HCT116 (cell line): ENCODE results near the gene CTCFL. TPM values are rescaled to one million over a fixed set of nuclear protein-coding genes. Genes with fewer than 3 reads are reported as not detected.

Experiments used
- ATAC-seq: fragments of 200-7000 bp; cut with Tn5 transposase; 2 replicates; pipeline ENCODE4 v1.9.1; 2020; ENCODE audit warnings: mild to moderate bottlenecking, moderate library complexity
- BruUV-seq: library from RNA; stranded (reverse); fragments of 400-500 nt; replicated peaks from 2 replicates; lab custom pipeline; 2021; lab: Mats Ljungman, UMichigan
- CTCF ChIA-PET: fragments of 300-600 bp; sonication (Branson Sonifier 250); formaldehyde crosslinking; loops from one replicate; lab custom pipeline; 2021; ENCODE audit warnings: antibody characterized with exemption; lab: Charles Lee
- POLR2A ChIA-PET: fragments of 300-600, 350-600 bp; sonication (Branson Sonifier 250); formaldehyde crosslinking; loops from one replicate; lab custom pipeline; 2021; ENCODE audit warnings: antibody characterized with exemption; lab: Charles Lee
- RAD21 ChIA-PET, 2 experiments: fragments of 300-600 bp; sonication (Branson Sonifier 250); formaldehyde crosslinking; loops; one replicate each; lab custom pipeline; 2023; ENCODE audit warnings: low total read pairs in 2 of 2; ENCODE audit not compliant: uncharacterized antibody in 2 of 2, unreplicated experiment in 2 of 2, low non-redundant PET in 1 of 2; lab: Charles Lee
- DNase-seq: peaks from one replicate; pipeline ENCODE4 v3.0.0-alpha.2; 2010; ENCODE audit warnings: low read depth, low spot score
- H2AFZ ChIP-seq: fragments of 200-600 bp; shearing (Covaris generic), sonication (generic); 2 replicates; pipeline ENCODE4 v1.6.1; 2017; ENCODE audit warnings: low read depth, mixed run types, mixed read lengths, antibody characterized with exemption, low read length; ENCODE audit not compliant: poor library complexity, severe bottlenecking
- H3K27ac ChIP-seq: 2 replicates; pipeline ENCODE4 v1.5.1; 2012; ENCODE audit warnings: low read depth, low read length
- H3K27me3 ChIP-seq: fragments of 200-600 bp; sonication (generic); 2 replicates; pipeline ENCODE4 v1.6.1; 2016; ENCODE audit warnings: mixed run types, low read length, mixed read lengths; ENCODE audit not compliant: insufficient read depth
- H3K36me3 ChIP-seq, 2 experiments: fragments of 200-500 bp in 1 of 2; fragments of 200-600 bp in 1 of 2; sonication (Bioruptor generic) in 1 of 2; sonication (generic) in 1 of 2; 2 replicates each; pipeline versions ENCODE4 v1.5.1 to v1.6.1; 2014 to 2016; ENCODE audit warnings: low read length in 2 of 2, inconsistent platforms in 1 of 2, mixed read lengths in 1 of 2, mixed run types in 1 of 2; ENCODE audit not compliant: insufficient read depth in 2 of 2, control insufficient read depth in 1 of 2
- H3K4me1 ChIP-seq, 2 experiments: fragments of 200-600 bp in 1 of 2; sonication (generic) in 1 of 2; 2 replicates each; pipeline versions ENCODE4 v1.5.1 to v1.6.1; 2012 to 2017; ENCODE audit warnings: low read length in 2 of 2, inconsistent platforms in 1 of 2, mild to moderate bottlenecking in 1 of 2, mixed read lengths in 1 of 2, mixed run types in 1 of 2, moderate library complexity in 1 of 2; ENCODE audit not compliant: insufficient read depth in 2 of 2, control insufficient read depth in 1 of 2
- H3K4me2 ChIP-seq: fragments of 200-600 bp; sonication (generic); 2 replicates; pipeline ENCODE4 v1.6.1; 2017; ENCODE audit warnings: mixed run types, low read length, mixed read lengths
- H3K4me3 ChIP-seq, 2 experiments: fragments of 200-600 bp in 1 of 2; sonication (generic) in 1 of 2; replicated peaks in 1 of 2; 2 replicates each; pipeline ENCODE4 v1.5.1; 2011 to 2016; ENCODE audit warnings: low read length in 2 of 2, control low read depth in 1 of 2, low read depth in 1 of 2, mild to moderate bottlenecking in 1 of 2, mixed read lengths in 1 of 2, mixed run types in 1 of 2
- H3K79me2 ChIP-seq: fragments of 200-600 bp; sonication (generic); 2 replicates; pipeline ENCODE4 v1.6.1; 2017; ENCODE audit warnings: mild to moderate bottlenecking, mixed run types, low read length, moderate library complexity, mixed read lengths; ENCODE audit not compliant: insufficient read depth
- H3K9ac ChIP-seq: fragments of 200-600 bp; sonication (generic); 2 replicates; pipeline ENCODE4 v1.6.1; 2016; ENCODE audit warnings: low read length, mixed read lengths
- H3K9me2 ChIP-seq: fragments of 200-600 bp; sonication (generic), shearing (Covaris generic); 2 replicates; pipeline ENCODE4 v1.6.1; 2017; ENCODE audit warnings: mixed run types, mild to moderate bottlenecking, moderate library complexity; ENCODE audit not compliant: insufficient read depth
- H3K9me3 ChIP-seq, 2 experiments: fragments of 200-500 bp in 1 of 2; fragments of 200-600 bp in 1 of 2; sonication (Bioruptor generic) in 1 of 2; sonication (generic) in 1 of 2; 2 replicates each; pipeline ENCODE4 v1.6.1; 2014 to 2017; ENCODE audit warnings: low read length in 2 of 2, mixed read lengths in 2 of 2, inconsistent platforms in 1 of 2, low read depth in 1 of 2, mild to moderate bottlenecking in 1 of 2, mixed run types in 1 of 2, moderate library complexity in 1 of 2; ENCODE audit not compliant: control insufficient read depth in 1 of 2, insufficient read depth in 1 of 2
- H4K20me1 ChIP-seq: fragments of 200-600 bp; sonication (generic), shearing (Covaris generic); 2 replicates; pipeline ENCODE4 v1.6.1; 2017; ENCODE audit warnings: mixed run types, mild to moderate bottlenecking, moderate library complexity; ENCODE audit not compliant: insufficient read depth
- CBX3 ChIP-seq: IDR thresholded peaks from 2 replicates; pipeline ENCODE4 v1.6.1; 2012; ENCODE audit warnings: low read depth
- CEBPB ChIP-seq: IDR thresholded peaks from 2 replicates; pipeline ENCODE4 v1.6.1; 2012; ENCODE audit warnings: low read depth
- CTCF ChIP-seq, 3 experiments: fragments of 200-600 bp in 1 of 3; sonication (generic) in 1 of 3; IDR thresholded peaks in 2 of 3; conservative IDR thresholded peaks in 1 of 3; 2 replicates each; pipeline ENCODE4 v1.5.1; 2012 to 2017; ENCODE audit warnings: low read depth in 2 of 3, low read length in 2 of 3, antibody characterized with exemption in 1 of 3, borderline replicate concordance in 1 of 3, control low read depth in 1 of 3, mild to moderate bottlenecking in 1 of 3, mixed read lengths in 1 of 3, mixed run types in 1 of 3, moderate library complexity in 1 of 3; ENCODE audit not compliant: insufficient read depth in 1 of 3
- EGR1 ChIP-seq: IDR thresholded peaks from 2 replicates; pipeline ENCODE4 v1.6.1; 2012; ENCODE audit warnings: low read depth
- ELF1 ChIP-seq: IDR thresholded peaks from 2 replicates; pipeline ENCODE4 v1.6.1; 2012; ENCODE audit warnings: low read depth, borderline replicate concordance
- JUND ChIP-seq: IDR thresholded peaks from 2 replicates; pipeline ENCODE4 v1.6.1; 2012
- POLR2A ChIP-seq: IDR thresholded peaks from 2 replicates; pipeline ENCODE4 v1.7.0; 2011; ENCODE audit warnings: borderline replicate concordance; ENCODE audit not compliant: insufficient read depth, insufficient read length; ENCODE audit errors: extremely low read depth
- POLR2AphosphoS5 ChIP-seq: IDR thresholded peaks from 2 replicates; pipeline ENCODE4 v1.6.1; 2011; ENCODE audit warnings: mild to moderate bottlenecking, low read depth, low read length, moderate library complexity
- SRF ChIP-seq: IDR thresholded peaks from 2 replicates; pipeline ENCODE4 v1.6.1; 2012; ENCODE audit warnings: low read depth
- TCF7L2 ChIP-seq: IDR thresholded peaks from 2 replicates; pipeline ENCODE4 v1.7.0; 2011; ENCODE audit warnings: borderline replicate concordance, inconsistent platforms; ENCODE audit not compliant: insufficient read depth, insufficient read length; ENCODE audit errors: extremely low read depth
- intact Hi-C: fragments of 100-400 bp; cut with micrococcal nuclease; formaldehyde crosslinking; loops from 2 replicates; pipeline ENCODE4 v1.10.0; 2022
- total RNA-seq: library from RNA; stranded (reverse); gene quantifications from one replicate; pipeline ENCODE4 v1.2.1, GENCODE V29; 2021; ENCODE audit not compliant: unreplicated experiment
- TF ChIP-seq, protein P1 (sequence below): IDR thresholded peaks from 2 replicates; pipeline ENCODE4 v1.6.1; 2011; ENCODE audit warnings: mild to moderate bottlenecking, low read length, moderate library complexity; ENCODE audit not compliant: insufficient replicate concordance; ENCODE audit errors: extremely low read depth
- TF ChIP-seq, protein P2 (sequence below): IDR thresholded peaks from 2 replicates; pipeline ENCODE4 v1.6.1; 2012
- TF ChIP-seq, protein P3 (sequence below): IDR thresholded peaks from 2 replicates; pipeline ENCODE4 v1.6.1; 2012; ENCODE audit warnings: low read depth

CTCFL gene
- total RNA-seq, 1 experiment from 2014 or later: 0.34 TPM

DNA sequence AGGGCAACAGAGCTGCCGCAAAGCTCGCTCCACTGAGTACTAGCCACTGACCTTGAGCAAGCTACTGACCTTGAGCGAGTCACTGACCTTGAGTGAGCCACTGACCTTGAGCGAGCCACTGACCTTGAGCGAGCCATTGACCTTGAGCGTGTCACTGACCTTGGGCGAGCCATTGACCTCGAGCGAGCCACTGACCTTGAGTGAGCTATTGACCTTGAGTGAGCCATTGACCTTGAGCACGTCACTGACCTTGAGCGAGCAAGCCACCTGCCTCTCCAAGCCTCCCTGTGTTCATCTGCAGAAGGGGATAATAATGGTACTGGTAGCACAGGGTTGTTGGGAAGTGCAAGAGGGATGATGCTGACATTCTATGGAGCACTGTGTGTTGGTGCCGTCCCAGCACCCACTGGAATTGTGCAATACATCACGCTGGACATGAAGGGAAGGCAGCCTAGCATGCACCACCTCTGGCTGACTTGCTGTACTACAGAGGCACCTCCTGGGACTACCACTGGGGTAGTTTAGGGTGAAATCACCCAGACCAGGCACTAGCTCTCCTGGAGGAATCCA lies 60.2 kb downstream of the CTCFL start:
- DNase-seq: peak; percentile 36
- Histone ChIP-seq H3K4me1 (peaks cover 0 to 3% of the 10 kb centered on the region in 2 experiments; a peak in 1 of 4 replicates), H3K9ac (no peak overlapping the region), H3K27me3 (0 out of 2 replicates have a peak, but pooled peaks cover 4% of the 10 kb centered on the region), H4K20me1 (no peaks in the 10 kb centered on the region), H3K9me3 (no peaks in the 10 kb centered on the region), H3K27ac (no peak overlapping the region), H3K4me3 (no peak overlapping the region), H3K9me2 (no peaks in the 10 kb centered on the region), H2AFZ (no peak overlapping the region), H3K4me2 (no peak overlapping the region), H3K79me2 (no peaks in the 10 kb centered on the region), H3K36me3 (no peaks in the 10 kb centered on the region)
- intact Hi-C loops: no loop called here
- peak; percentile 95 for ATAC-seq
- ChIA-PET RAD21 (no interaction called here), CTCF (interaction anchor here (1.4 kb wide), 1 partner anchor 9 kb away, joined by 5 read pairs; no protein-coding TSS in a partner anchor), POLR2A (no interaction called here)
- BruUV-seq: no TSS peak
- no peak for TF ChIP-seq POLR2AphosphoS5
- TF ChIP-seq ELF1: no peak
- peak; percentile 36 for TF ChIP-seq TCF7L2
- TF ChIP-seq, protein P1, sequence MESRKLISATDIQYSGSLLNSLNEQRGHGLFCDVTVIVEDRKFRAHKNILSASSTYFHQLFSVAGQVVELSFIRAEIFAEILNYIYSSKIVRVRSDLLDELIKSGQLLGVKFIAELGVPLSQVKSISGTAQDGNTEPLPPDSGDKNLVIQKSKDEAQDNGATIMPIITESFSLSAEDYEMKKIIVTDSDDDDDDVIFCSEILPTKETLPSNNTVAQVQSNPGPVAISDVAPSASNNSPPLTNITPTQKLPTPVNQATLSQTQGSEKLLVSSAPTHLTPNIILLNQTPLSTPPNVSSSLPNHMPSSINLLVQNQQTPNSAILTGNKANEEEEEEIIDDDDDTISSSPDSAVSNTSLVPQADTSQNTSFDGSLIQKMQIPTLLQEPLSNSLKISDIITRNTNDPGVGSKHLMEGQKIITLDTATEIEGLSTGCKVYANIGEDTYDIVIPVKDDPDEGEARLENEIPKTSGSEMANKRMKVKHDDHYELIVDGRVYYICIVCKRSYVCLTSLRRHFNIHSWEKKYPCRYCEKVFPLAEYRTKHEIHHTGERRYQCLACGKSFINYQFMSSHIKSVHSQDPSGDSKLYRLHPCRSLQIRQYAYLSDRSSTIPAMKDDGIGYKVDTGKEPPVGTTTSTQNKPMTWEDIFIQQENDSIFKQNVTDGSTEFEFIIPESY: no peak
- no peak for TF ChIP-seq EGR1
- TF ChIP-seq, protein P2, sequence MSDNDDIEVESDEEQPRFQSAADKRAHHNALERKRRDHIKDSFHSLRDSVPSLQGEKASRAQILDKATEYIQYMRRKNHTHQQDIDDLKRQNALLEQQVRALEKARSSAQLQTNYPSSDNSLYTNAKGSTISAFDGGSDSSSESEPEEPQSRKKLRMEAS: no peak
- no peak for TF ChIP-seq JUND
- TF ChIP-seq, protein P3, sequence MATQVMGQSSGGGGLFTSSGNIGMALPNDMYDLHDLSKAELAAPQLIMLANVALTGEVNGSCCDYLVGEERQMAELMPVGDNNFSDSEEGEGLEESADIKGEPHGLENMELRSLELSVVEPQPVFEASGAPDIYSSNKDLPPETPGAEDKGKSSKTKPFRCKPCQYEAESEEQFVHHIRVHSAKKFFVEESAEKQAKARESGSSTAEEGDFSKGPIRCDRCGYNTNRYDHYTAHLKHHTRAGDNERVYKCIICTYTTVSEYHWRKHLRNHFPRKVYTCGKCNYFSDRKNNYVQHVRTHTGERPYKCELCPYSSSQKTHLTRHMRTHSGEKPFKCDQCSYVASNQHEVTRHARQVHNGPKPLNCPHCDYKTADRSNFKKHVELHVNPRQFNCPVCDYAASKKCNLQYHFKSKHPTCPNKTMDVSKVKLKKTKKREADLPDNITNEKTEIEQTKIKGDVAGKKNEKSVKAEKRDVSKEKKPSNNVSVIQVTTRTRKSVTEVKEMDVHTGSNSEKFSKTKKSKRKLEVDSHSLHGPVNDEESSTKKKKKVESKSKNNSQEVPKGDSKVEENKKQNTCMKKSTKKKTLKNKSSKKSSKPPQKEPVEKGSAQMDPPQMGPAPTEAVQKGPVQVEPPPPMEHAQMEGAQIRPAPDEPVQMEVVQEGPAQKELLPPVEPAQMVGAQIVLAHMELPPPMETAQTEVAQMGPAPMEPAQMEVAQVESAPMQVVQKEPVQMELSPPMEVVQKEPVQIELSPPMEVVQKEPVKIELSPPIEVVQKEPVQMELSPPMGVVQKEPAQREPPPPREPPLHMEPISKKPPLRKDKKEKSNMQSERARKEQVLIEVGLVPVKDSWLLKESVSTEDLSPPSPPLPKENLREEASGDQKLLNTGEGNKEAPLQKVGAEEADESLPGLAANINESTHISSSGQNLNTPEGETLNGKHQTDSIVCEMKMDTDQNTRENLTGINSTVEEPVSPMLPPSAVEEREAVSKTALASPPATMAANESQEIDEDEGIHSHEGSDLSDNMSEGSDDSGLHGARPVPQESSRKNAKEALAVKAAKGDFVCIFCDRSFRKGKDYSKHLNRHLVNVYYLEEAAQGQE: no peak
- no peak for TF ChIP-seq POLR2A
- no peak for TF ChIP-seq SRF
- TF ChIP-seq CBX3: no peak
- TF ChIP-seq CEBPB: peak; percentile 83
- TF ChIP-seq CTCF (IDR thresholded peaks at IDR 0.05 in 2 of 3, conservative IDR thresholded peaks at IDR 0.05 in 1 of 3; ENCODE audit: borderline replicate concordance in 1 of 3, insufficient read depth in 1 of 3, low read depth in 2 of 3, low read length in 2 of 3): peak in 2 of 3 experiments; percentile 58 to 62; a peak in 4 of 6 replicates
